Measurements from ENCODE around the gene GRN.

The GRN gene

GRCh38 chr17:44344939-44345453 lies at the start of gene GRN:
Gene GRN (plus strand): TSS chr17:44345302. CDS start chr17:44349165, 3,863 bp downstream.
- peak; percentile 95 for DNase-seq

- no peak for DNase-seq
Measured at GRCh38 chr17:44297975-44298374, 47.1 kb upstream of the GRN start.

- DNase-seq = peak; percentile 55
Measured at GRCh38 chr17:44304651-44305050, 40.5 kb upstream of the GRN start.

- DNase-seq = peak; percentile 70
Measured at GRCh38 chr17:44307387-44308186, 37.5 kb upstream of the GRN start.

- DNase-seq = peak; percentile 69
Measured at GRCh38 chr17:44308320-44308818, 36.7 kb upstream of the GRN start, which contains the start of gene RUNDC3A. Gene RUNDC3A (plus strand): TSS chr17:44308601. CDS start chr17:44308833, 232 bp downstream.

- no peak for DNase-seq
Measured at GRCh38 chr17:44308865-44309264, 36.2 kb upstream of the GRN start.

- no peak for DNase-seq
Measured at GRCh38 chr17:44309472-44309871, 35.6 kb upstream of the GRN start.

GRCh38 chr17:44310188-44310587 lies 34.9 kb upstream of the GRN start:
- DNase-seq = no peak

- no peak for DNase-seq
Measured at GRCh38 chr17:44310609-44311376, 34.3 kb upstream of the GRN start.

- DNase-seq = no peak
Measured at GRCh38 chr17:44311562-44312181, 33.4 kb upstream of the GRN start.

- DNase-seq = no peak
Measured at GRCh38 chr17:44312396-44313104, 32.6 kb upstream of the GRN start.

GRCh38 chr17:44314031-44314430 lies 31.1 kb upstream of the GRN start:
- DNase-seq = no peak

GRCh38 chr17:44314524-44314868 lies 30.6 kb upstream of the GRN start:
- DNase-seq = no peak

GRCh38 chr17:44314869-44315661 lies 30.0 kb upstream of the GRN start:
- DNase-seq = no peak

GRCh38 chr17:44315760-44316731 lies 29.1 kb upstream of the GRN start:
- no peak for DNase-seq

- DNase-seq = no peak
Measured at GRCh38 chr17:44317545-44317944, 27.6 kb upstream of the GRN start.

GRCh38 chr17:44318077-44318892 lies 26.8 kb upstream of the GRN start:
- DNase-seq = no peak

GRCh38 chr17:44320066-44320465 lies 25.0 kb upstream of the GRN start:
- DNase-seq = no peak
